Uterus (tissue), 4 donors: ENCODE results near the gene PRKN. TPM values are rescaled to one million over a fixed set of nuclear protein-coding genes. Genes with fewer than 3 reads are reported as not detected.

Source experiments
- DNase-seq, 2 donors: peaks; one replicate each; pipeline ENCODE4 v3.0.0-alpha.2; 2019 to 2020
- H3K27ac ChIP-seq, 2 donors: fragments of 200-600 bp; sonication (generic); 1 replicate in 1 of 2; 2 replicates in 1 of 2; pipeline ENCODE4 v1.5.1; 2016 to 2018
- H3K27me3 ChIP-seq, 2 donors: fragments of 200-600 bp; sonication (generic); one replicate each; pipeline ENCODE4 v1.5.1; 2018 to 2019; ENCODE audit warnings: control low read depth in 1 of 2
- H3K36me3 ChIP-seq, 2 donors: fragments of 200-600 bp; sonication (generic); one replicate each; pipeline ENCODE4 v1.5.1; 2019; ENCODE audit warnings: control low read depth in 1 of 2
- H3K4me1 ChIP-seq, 2 donors: fragments of 200-600 bp; sonication (generic); one replicate each; pipeline ENCODE4 v1.5.1; 2018 to 2019; ENCODE audit warnings: control low read depth in 1 of 2
- H3K4me3 ChIP-seq, 2 donors: fragments of 200-600 bp; sonication (generic); 1 replicate in 1 of 2; 2 replicates in 1 of 2; pipeline ENCODE4 v1.5.1; 2018 to 2019; ENCODE audit warnings: mild to moderate bottlenecking in 1 of 2
- H3K9me3 ChIP-seq, 2 donors: fragments of 200-600 bp; sonication (generic); one replicate each; pipeline ENCODE4 v1.5.1; 2019; ENCODE audit warnings: control low read depth in 1 of 2
- CTCF ChIP-seq, 4 experiments: fragments of 200-600 bp in 2 of 4; fragments of 450-650 bp in 2 of 4; sonication (generic) in 2 of 4; IDR thresholded peaks; one replicate each; pipeline ENCODE4 v1.5.1; 2016 to 2019; ENCODE audit warnings: antibody characterized with exemption in 4 of 4, mild to moderate bottlenecking in 2 of 4, moderate library complexity in 1 of 4
- POLR2A ChIP-seq, 2 donors: fragments of 450-650 bp; IDR thresholded peaks; one replicate each; pipeline ENCODE4 v1.6.1; 2016; ENCODE audit warnings: antibody characterized with exemption in 2 of 2, mild to moderate bottlenecking in 1 of 2, moderate library complexity in 1 of 2
- intact Hi-C: fragments of 100-400 bp; cut with DNase I; formaldehyde crosslinking; loops from one replicate; pipeline ENCODE4 v1.15.1; 2023; ENCODE audit warnings: low total_unique reads
- total RNA-seq, 4 donors: library from RNA; depleted of rRNA in 3 of 4; stranded (reverse); fragments of >200 nt in 3 of 4; gene quantifications; one replicate each; pipeline versions ENCODE4 v1.1.0 to v1.2.4, GENCODE V29; 2014 to 2023
- donor health status: DM: yes; HTN: yes; CAD: no.

The PRKN gene
- total RNA-seq, 4 donors from 2014 or later, result 10.2 to 21.3 (median 13.1) TPM

DNA sequence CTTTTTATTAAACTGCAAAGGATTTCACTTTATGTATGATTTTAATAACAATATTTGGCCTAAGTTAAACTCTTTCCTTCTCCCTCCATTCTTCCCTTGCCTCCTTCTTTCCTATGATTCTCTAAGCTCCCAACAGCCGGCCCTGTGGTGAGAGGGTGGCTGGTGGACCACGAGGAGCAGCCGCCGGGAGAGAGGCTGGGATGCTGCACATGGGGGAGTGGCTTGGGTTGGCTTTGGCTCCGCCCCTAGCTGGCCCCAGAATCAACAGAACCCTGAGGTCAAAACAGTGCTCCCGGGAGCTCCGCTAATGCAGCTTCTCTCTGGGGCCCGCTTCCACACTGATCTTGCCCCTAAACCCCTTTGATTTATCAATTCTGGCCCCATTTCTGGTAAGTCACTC, 1063.9 kb downstream of the PRKN start:
- TF ChIP-seq POLR2A (IDR thresholded peaks at IDR 0.05) (no peak), CTCF (IDR thresholded peaks at IDR 0.05) (no peak)

DNA sequence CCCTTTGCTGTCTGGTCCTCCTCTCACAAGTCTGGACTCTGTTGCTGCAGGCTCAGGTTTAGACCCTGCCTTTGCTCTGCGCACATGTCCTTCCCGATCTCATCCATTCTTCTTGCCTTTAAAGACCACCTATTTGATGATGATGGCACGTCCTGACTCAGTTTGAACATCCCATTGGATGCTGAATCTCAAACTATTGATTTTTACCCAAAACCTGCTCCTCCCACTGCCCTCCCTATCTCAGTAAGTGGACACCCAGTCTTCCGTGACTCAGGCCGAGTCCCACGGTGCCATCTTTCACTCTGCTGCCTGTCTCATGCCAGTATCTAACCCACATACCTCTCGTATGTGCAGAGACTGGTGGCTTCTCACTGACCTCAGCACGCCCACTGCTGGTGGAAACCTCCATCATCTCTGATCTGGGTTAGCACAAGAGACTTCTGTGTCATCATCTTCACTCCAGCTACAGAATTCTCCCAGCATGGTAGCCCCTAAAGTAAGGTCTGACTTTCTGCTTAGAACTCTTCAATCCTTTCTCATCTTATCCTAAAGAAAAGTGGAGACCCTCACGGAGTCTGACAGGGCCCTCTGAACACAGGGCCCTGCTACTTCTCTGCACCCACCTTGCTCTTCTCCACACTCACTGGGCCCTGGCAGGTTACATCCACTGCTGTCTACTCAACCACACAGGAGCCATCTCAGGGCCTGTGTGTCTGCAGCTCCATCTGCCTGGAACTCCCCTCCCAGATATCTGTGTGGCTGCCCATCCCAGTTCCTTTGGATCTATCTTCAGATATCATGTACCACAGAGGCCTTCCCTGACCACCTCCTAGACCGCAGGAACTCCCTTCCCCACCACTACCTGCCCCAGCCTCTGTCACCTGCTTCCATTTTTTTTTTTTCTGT, 1066.6 kb downstream of the PRKN start:
- no peak for DNase-seq

More for the DNA sequence above, 1063.9 kb downstream of the PRKN start:
- Histone ChIP-seq H3K27me3 (no peaks in the 10 kb centered on the region), H3K27ac (no peak overlapping the region), H3K4me3 (no peak overlapping the region), H3K36me3 (no peaks in the 10 kb centered on the region), H3K4me1 (no peaks in the 10 kb centered on the region), H3K9me3 (no peaks in the 10 kb centered on the region)
- intact Hi-C loops, result no loop called here
- DNase-seq, result no peak

GRCh38 chr6:161658211-161658610, 1069.4 kb downstream of the PRKN start:
- Histone ChIP-seq H3K4me1 (no peaks in the 10 kb centered on the region), H3K9me3 (no peaks in the 10 kb centered on the region), H3K36me3 (no peaks in the 10 kb centered on the region), H3K27me3 (no peaks in the 10 kb centered on the region), H3K4me3 (no peak overlapping the region), H3K27ac (no peak overlapping the region)
- DNase-seq, result no peak
- intact Hi-C loops, result no loop called here
- TF ChIP-seq CTCF (IDR thresholded peaks at IDR 0.05) (no peak), POLR2A (IDR thresholded peaks at IDR 0.05) (no peak)

More for the DNA sequence above, 1066.6 kb downstream of the PRKN start:
- Histone ChIP-seq H3K27me3 (no peaks in the 10 kb centered on the region), H3K36me3 (no peaks in the 10 kb centered on the region), H3K4me3 (no peak overlapping the region), H3K4me1 (no peaks in the 10 kb centered on the region), H3K27ac (no peak overlapping the region), H3K9me3 (no peaks in the 10 kb centered on the region)
- intact Hi-C loops, result no loop called here
- TF ChIP-seq POLR2A (IDR thresholded peaks at IDR 0.05) (no peak), CTCF (IDR thresholded peaks at IDR 0.05) (no peak)

GRCh38 chr6:161654209-161654608, 1073.4 kb downstream of the PRKN start:
- no peak overlapping the region for H3K4me3 ChIP-seq
- H3K27me3 ChIP-seq, result no peaks in the 10 kb centered on the region
- intact Hi-C loops, result no loop called here
- no peaks in the 10 kb centered on the region for H3K36me3 ChIP-seq
- H3K27ac ChIP-seq, result no peak overlapping the region
- no peaks in the 10 kb centered on the region for H3K4me1 ChIP-seq
- DNase-seq, result no peak
- TF ChIP-seq POLR2A (IDR thresholded peaks at IDR 0.05), result no peak
- TF ChIP-seq CTCF (IDR thresholded peaks at IDR 0.05), result no peak
- H3K9me3 ChIP-seq, result no peaks in the 10 kb centered on the region

- intact Hi-C loops, result no loop called here
- no peaks in the 10 kb centered on the region for H3K27me3 ChIP-seq
- no peak for DNase-seq
- no peak overlapping the region for H3K4me3 ChIP-seq
- no peaks in the 10 kb centered on the region for H3K4me1 ChIP-seq
- no peaks in the 10 kb centered on the region for H3K9me3 ChIP-seq
- no peaks in the 10 kb centered on the region for H3K36me3 ChIP-seq
- TF ChIP-seq POLR2A (IDR thresholded peaks at IDR 0.05), result no peak
- no peak for TF ChIP-seq CTCF (IDR thresholded peaks at IDR 0.05)
- H3K27ac ChIP-seq, result no peak overlapping the region
These were observed 1075.6 kb downstream of the PRKN start for GRCh38 chr6:161651949-161652348.
